ENCODE results near the gene PHACTR3. TPM values are rescaled to one million over a fixed set of nuclear protein-coding genes. Genes with fewer than 3 reads are reported as not detected.

Gene PHACTR3
- total RNA-seq, 2 donors from 2014 or later, result 0.34 TPM; not detected in 1

- no peaks in the 10 kb centered on the region for H3K36me3 ChIP-seq
- intact Hi-C loops (cut with DNase I), result no loop called here
- WGBS, result 74% methylated on average over 23 of the region's 23 CpGs
- no peak for DNase-seq (ENCODE audit: low spot score)
- no peak for TF ChIP-seq POLR2A (IDR thresholded peaks at IDR 0.05)
- TF ChIP-seq POLR2AphosphoS5 (IDR thresholded peaks at IDR 0.05), result no peak
- TF ChIP-seq CTCF (IDR thresholded peaks at IDR 0.05), result no peak
- H3K9me3 ChIP-seq, result no peaks in the 10 kb centered on the region
- no peak overlapping the region for H3K27ac ChIP-seq
- H3K27me3 ChIP-seq (replicated peaks; ENCODE audit: insufficient read depth), result no peaks in the 10 kb centered on the region
- H3K4me1 ChIP-seq (replicated peaks), result peaks cover 9% of the 10 kb centered on the region
- H3K4me3 ChIP-seq, result no peak overlapping the region
Observed at GRCh38 chr20:59831024-59831915, 226.9 kb downstream of the PHACTR3 start.

GRCh38 chr20:59831916-59832270 is 227.6 kb downstream of the PHACTR3 start:
- no peak for DNase-seq (ENCODE audit: low spot score)
- H3K36me3 ChIP-seq, result no peaks in the 10 kb centered on the region
- H3K27ac ChIP-seq, result no peak overlapping the region
- no peaks in the 10 kb centered on the region for H3K9me3 ChIP-seq
- H3K27me3 ChIP-seq (replicated peaks; ENCODE audit: insufficient read depth), result no peaks in the 10 kb centered on the region
- intact Hi-C loops (cut with DNase I), result no loop called here
- 82% methylated on average over 2 of the region's 3 CpGs for WGBS
- no peak overlapping the region for H3K4me3 ChIP-seq
- TF ChIP-seq CTCF (IDR thresholded peaks at IDR 0.05), result no peak
- TF ChIP-seq POLR2AphosphoS5 (IDR thresholded peaks at IDR 0.05), result no peak
- TF ChIP-seq POLR2A (IDR thresholded peaks at IDR 0.05), result no peak
- H3K4me1 ChIP-seq (replicated peaks), result peaks cover 9% of the 10 kb centered on the region

- Histone ChIP-seq H3K27ac (no peak overlapping the region), H3K9me3 (no peaks in the 10 kb centered on the region), H3K27me3 (replicated peaks; ENCODE audit: insufficient read depth) (no peaks in the 10 kb centered on the region), H3K4me1 (replicated peaks) (peaks cover 9% of the 10 kb centered on the region), H3K36me3 (no peaks in the 10 kb centered on the region), H3K4me3 (no peak overlapping the region)
- intact Hi-C loops (cut with DNase I), result no loop called here
- WGBS, result 92% methylated on average over 13 of the region's 13 CpGs
- TF ChIP-seq POLR2AphosphoS5 (IDR thresholded peaks at IDR 0.05) (no peak), CTCF (IDR thresholded peaks at IDR 0.05) (no peak), POLR2A (IDR thresholded peaks at IDR 0.05) (no peak)
- DNase-seq (ENCODE audit: low spot score), result no peak
Observed at GRCh38 chr20:59832406-59833363, 228.3 kb downstream of the PHACTR3 start.

- TF ChIP-seq POLR2AphosphoS5 (IDR thresholded peaks at IDR 0.05) (no peak), POLR2A (IDR thresholded peaks at IDR 0.05) (no peak), CTCF (IDR thresholded peaks at IDR 0.05) (no peak)
- Histone ChIP-seq H3K36me3 (no peaks in the 10 kb centered on the region), H3K27me3 (replicated peaks; ENCODE audit: insufficient read depth) (no peaks in the 10 kb centered on the region), H3K27ac (no peak overlapping the region), H3K4me3 (no peak overlapping the region), H3K9me3 (no peaks in the 10 kb centered on the region), H3K4me1 (replicated peaks) (peaks cover 9% of the 10 kb centered on the region)
- WGBS, result 31% methylated on average over 2 of the region's 2 CpGs
- intact Hi-C loops (cut with DNase I), result no loop called here
- no peak for DNase-seq (ENCODE audit: low spot score)
Observed at GRCh38 chr20:59835057-59835447, 230.7 kb downstream of the PHACTR3 start.

Measured in prostate gland (tissue), 2 donors.